ENCODE results near the gene RHBG.

RHBG gene

DNA sequence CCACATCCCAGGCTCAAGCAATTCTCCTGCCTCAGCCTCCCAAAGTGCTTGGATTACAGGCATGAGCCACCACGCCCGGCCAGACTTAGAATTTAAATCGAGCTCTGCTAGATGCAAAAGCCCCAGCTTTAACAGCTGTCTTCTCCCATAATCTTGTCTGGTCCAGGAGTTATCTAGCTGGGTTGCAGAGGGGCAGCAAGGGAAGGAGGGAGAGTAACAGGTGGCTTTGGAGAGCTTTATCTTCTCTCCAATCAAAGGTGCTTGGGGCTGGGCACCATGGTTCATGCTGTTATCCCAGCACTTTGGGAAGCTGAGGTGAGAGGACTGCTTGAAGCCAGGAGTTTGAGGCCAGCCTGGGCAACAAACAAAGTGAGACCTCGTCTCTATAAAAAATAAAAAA lies 3.9 kb downstream of the RHBG start:
- H3K4me1 Mint-ChIP-seq = peaks cover 7% of the 10 kb centered on the region
- no peak overlapping the region for H3K4me3 Mint-ChIP-seq
- no peaks in the 10 kb centered on the region for H3K36me3 Mint-ChIP-seq
- H3K9me3 Mint-ChIP-seq = no peaks in the 10 kb centered on the region
- ATAC-seq (no peak), DNase-seq (ENCODE audit: low spot score in 2 of 2) (no peak)
- H3K27ac Mint-ChIP-seq = no peak overlapping the region

DNA sequence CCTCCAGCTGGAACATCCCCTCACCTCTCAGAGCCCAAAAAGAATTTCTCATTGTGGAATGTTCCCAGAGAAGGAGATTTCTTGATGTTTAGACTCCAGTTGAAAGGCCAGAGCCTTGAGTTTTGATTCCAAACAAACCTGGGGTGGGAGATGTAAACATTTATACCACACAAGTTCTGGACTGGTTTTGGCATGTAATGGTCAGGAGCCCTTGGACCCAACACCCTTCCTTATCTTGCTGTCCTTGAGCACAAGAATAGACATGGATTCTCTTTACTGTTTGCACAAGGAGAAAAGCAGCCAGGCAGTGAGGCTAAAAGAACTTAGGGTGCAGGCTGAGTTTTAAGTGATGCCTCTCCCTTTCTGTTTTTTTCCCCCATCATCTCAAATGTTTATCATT lies 4.5 kb downstream of the RHBG start:
- H3K36me3 Mint-ChIP-seq = no peaks in the 10 kb centered on the region

DNA sequence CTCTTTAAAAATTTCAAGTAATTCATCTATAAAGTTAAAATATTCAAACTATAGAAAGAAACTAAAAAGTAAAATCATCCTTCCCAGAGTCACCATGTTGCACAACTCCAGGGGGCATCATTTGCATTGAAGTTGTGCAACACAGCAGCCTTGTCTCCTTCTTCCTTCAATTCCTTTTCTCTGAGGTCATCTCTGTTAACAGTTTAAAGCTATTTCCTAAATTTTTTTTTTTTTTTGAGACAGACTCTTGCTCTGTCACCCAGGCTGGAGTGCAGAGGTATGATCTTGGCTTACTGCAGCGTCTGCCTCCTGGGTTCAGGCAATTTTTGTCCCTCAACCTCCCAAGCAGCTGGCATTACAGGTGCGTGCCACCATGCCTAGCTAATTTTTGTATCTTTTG lies 7.1 kb downstream of the RHBG start:
- Mint-ChIP-seq H3K9me3 (no peaks in the 10 kb centered on the region), H3K4me1 (no peaks in the 10 kb centered on the region), H3K4me3 (no peak overlapping the region), H3K27ac (no peak overlapping the region), H3K36me3 (no peaks in the 10 kb centered on the region)
- DNase-seq (ENCODE audit: low spot score in 2 of 2) = no peak
- ATAC-seq = no peak

More for the DNA sequence above, 4.5 kb downstream of the RHBG start:
- Mint-ChIP-seq H3K4me1 (peaks cover 7% of the 10 kb centered on the region), H3K27ac (no peak overlapping the region), H3K9me3 (no peaks in the 10 kb centered on the region), H3K4me3 (no peak overlapping the region)
- DNase-seq (ENCODE audit: low spot score in 2 of 2) (no peak), ATAC-seq (no peak)

DNA sequence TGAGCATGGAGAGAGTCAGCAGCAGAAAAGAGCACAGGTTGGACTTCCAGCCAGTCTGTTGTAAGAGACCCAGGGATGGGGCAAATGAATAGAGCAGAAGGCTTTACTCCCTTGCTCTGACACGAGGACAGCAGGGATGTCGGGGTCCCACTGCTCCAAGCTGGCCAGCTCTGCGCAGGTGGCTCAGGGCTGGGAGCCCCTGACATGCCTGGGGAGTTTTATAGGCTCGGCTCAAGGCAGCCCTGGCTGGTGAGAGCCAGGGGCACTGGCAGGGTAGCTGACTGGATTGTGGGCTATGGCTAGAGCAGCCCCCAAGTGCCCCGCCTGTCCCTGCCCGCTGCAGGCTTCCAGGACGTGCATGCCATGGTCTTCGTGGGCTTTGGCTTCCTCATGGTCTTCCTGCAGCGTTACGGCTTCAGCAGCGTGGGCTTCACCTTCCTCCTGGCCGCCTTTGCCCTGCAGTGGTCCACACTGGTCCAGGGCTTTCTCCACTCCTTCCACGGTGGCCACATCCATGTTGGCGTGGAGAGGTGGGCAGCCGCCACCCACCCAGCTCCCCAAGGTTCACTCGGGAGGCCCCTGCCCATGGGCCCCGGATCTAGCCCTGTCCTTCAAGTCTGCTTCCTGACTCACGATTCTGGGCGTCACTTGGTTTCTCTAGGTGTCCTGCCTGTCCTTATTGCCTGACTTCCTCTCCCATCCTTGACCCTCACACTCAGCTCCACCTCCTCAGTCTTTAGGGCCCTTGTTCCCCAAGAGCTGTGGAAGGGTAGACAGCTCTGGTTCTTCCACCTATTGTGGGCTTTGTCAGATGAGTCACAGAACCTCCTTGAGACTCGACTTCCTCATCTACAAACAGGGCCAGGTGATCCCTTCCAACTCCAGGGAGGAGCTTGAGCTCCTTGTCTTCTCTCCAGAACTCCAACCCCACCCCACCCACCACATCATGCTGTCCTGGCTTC lies 8.2 kb downstream of the RHBG start:
- Mint-ChIP-seq H3K9me3 (no peaks in the 10 kb centered on the region), H3K36me3 (no peaks in the 10 kb centered on the region), H3K4me1 (no peaks in the 10 kb centered on the region), H3K4me3 (no peak overlapping the region), H3K27ac (no peak overlapping the region)
- peak; percentile 21 for ATAC-seq
- no peak for DNase-seq (ENCODE audit: low spot score in 2 of 2)

DNA sequence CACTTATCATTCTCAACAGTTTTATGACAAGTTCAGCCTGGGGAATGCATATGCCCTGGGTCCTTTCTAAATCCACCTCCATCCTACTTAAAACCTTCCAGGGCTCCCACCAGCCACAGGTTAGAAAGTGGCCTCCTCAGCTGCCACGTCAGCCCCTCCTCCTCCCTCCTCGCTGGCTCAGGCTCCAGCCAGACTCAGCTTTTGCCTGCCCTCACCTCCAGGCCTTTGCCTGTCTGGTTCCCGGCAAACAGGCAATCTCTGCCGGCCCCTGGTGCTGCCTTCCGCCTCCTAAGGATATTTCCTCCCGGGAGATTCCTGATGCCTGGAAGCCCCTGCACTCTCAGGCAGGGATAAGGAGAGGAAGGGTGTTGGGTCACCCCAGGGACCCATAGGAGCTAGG lies 9.5 kb downstream of the RHBG start:
- DNase-seq (ENCODE audit: low spot score in 2 of 2) (no peak), ATAC-seq (no peak)
- no peaks in the 10 kb centered on the region for H3K9me3 Mint-ChIP-seq

DNA sequence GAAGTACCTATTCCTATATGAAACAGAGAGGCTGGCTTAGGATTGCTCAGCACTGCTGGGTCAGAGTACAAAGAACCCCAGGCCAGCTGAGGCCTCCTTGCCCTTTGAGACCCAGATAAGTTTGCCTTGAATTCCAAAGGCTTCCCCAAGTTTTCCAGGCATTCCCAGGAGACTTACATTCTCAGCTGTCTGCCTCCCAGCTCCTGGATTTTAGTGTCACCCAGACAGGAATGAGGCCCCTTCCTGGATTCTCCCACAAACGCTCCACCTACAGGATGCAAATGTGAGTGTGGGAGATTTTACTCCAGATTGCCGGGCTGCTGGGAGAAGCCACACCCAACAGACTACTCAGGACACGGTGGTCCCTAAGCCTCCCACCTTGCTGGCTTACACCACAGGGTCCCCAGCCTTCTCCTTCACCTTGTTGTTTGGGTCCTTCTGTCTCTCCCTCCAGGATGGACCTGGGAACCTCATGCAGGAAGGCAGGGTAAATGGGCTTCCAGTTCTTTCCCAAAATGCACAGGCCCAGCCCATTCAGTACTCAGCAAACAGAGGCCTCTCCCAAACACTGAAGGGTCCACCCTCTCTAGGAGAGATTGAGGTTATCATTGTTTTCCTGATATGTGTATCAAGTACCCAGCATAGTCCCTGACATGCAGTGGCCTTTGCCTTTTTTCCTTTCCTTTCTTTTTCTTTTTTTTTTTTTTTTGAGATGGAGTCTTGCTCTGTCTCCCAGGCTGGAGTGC lies 10.6 kb downstream of the RHBG start:
- no peaks in the 10 kb centered on the region for H3K4me1 Mint-ChIP-seq

More for the DNA sequence above, 9.5 kb downstream of the RHBG start:
- Mint-ChIP-seq H3K4me1 (no peaks in the 10 kb centered on the region), H3K36me3 (no peaks in the 10 kb centered on the region), H3K27ac (no peak overlapping the region), H3K4me3 (no peak overlapping the region)

DNA sequence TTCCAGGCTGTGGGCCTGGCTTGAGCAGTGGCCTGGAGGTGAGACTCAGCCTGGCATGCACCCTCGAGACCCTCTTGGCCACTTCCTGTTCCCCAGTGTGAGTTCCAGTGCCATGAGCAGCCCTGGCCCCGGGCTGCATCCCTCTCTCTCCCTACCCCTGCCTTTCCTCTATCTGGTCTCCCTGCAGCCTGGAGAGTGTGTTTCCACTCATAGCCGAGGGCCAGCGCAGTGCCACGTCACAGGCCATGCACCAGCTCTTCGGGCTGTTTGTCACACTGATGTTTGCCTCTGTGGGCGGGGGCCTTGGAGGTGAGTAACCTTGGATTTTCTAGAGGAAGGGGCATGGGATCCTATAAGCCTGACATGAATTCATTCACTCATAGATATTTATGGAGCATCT lies 13.6 kb downstream of the RHBG start:
- ATAC-seq (no peak), DNase-seq (ENCODE audit: low spot score in 2 of 2) (no peak)

More for the DNA sequence above, 10.6 kb downstream of the RHBG start:
- Mint-ChIP-seq H3K27ac (no peak overlapping the region), H3K36me3 (no peaks in the 10 kb centered on the region), H3K9me3 (no peaks in the 10 kb centered on the region), H3K4me3 (no peak overlapping the region)
- DNase-seq (ENCODE audit: low spot score in 2 of 2) (no peak), ATAC-seq (no peak)

DNA sequence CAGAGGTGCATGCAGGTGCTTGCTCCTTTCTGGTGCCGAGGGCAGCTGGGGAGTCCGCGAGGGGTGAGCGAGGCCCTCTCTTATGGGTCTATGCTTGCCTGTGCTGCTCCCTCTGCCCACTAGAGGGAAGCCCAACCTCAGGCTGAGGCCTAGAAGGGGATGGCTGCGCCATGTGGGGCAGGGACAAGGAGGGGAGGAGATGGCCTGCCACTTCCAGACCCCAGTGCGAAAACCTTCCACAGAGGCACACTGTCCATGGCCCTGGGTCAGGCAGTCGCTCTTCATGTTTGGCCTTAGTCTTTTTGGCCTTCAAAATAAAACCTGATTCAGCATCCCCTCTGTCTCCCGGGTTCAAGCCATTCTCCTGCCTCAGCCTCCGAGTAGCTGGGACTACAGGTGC lies 14.0 kb downstream of the RHBG start:
- Mint-ChIP-seq H3K9me3 (no peaks in the 10 kb centered on the region), H3K4me3 (no peak overlapping the region), H3K4me1 (peaks cover 9% of the 10 kb centered on the region), H3K36me3 (no peaks in the 10 kb centered on the region), H3K27ac (no peak overlapping the region)
- ATAC-seq = peak; percentile 86
- peak; percentile 43 to 74 for DNase-seq (ENCODE audit: low spot score in 2 of 2)

More for the DNA sequence above, 13.6 kb downstream of the RHBG start:
- Mint-ChIP-seq H3K9me3 (no peaks in the 10 kb centered on the region), H3K4me1 (peaks cover 9% of the 10 kb centered on the region), H3K4me3 (no peak overlapping the region), H3K36me3 (no peaks in the 10 kb centered on the region), H3K27ac (no peak overlapping the region)

DNA sequence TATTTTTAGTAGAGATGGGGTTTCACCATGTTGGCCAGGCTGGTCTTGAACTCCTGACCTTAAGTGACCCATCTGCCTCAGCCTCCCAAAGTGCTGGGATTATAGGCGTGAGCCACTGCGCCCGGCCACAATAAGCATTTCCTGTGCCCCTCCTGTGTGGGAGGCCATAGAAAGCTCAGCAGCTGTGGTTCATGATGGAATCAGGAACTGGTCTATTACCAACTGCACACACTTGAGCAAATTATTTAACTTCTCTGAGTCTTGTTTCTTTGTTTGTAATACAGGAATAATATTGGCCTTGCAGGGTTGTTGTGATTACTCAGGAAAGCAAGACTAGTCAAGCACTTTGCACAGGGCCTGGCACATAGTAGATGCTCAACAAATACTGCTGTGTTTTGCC lies 15.0 kb downstream of the RHBG start:
- H3K4me1 Mint-ChIP-seq = peaks cover 9% of the 10 kb centered on the region
- no peaks in the 10 kb centered on the region for H3K36me3 Mint-ChIP-seq
- no peak overlapping the region for H3K4me3 Mint-ChIP-seq
- no peak for DNase-seq (ENCODE audit: low spot score in 2 of 2)
- no peak for ATAC-seq
- H3K9me3 Mint-ChIP-seq = no peaks in the 10 kb centered on the region
- no peak overlapping the region for H3K27ac Mint-ChIP-seq

DNA sequence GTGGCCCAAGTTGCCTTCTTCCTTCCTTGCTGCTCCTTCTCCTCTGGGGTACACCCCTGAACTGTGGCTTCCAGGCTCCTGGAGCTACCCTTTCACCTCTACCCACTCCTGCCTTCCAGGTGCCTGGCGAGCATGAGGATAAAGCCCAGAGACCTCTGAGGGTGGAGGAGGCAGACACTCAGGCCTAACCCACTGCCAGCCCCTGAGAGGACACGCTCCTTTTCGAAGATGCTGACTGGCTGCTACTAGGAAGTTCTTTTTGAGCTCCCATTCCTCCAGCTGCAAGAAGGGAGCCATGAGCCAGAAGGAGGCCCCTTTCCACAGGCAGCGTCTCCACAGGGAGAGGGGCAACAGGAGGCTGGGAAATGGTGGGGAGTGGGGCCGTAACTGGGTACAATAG lies 15.6 kb downstream of the RHBG start:
- H3K4me1 Mint-ChIP-seq = peaks cover 9% of the 10 kb centered on the region
- H3K4me3 Mint-ChIP-seq = no peak overlapping the region
- no peak for ATAC-seq
- no peaks in the 10 kb centered on the region for H3K36me3 Mint-ChIP-seq
- no peaks in the 10 kb centered on the region for H3K9me3 Mint-ChIP-seq
- H3K27ac Mint-ChIP-seq = no peak overlapping the region
- no peak for DNase-seq (ENCODE audit: low spot score in 2 of 2)

DNA sequence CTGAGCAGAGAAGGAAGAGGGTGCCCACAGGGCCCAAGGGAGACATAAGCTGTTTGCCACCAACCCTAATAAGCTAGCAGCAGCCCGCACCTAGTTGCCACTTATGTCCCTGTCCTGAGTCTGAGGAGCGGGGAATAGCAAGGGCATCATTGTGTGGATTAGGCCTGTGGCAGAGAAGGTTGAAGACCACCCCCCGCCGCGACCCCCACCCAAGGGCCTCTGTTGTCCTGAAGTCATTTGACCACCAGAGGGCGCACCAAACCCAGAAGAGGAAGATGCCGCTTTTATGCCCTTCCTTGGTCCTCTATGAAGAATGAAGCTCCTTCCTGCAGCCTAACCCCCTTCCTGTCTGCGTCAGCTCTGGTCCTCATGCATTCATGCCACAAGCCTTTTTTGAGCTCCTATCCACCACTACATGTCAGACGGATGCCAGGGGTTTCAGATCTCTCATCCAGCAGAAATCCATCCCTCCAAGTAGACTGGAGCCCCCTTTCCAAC lies 16.6 kb downstream of the RHBG start:
- Mint-ChIP-seq H3K27ac (no peak overlapping the region), H3K36me3 (no peaks in the 10 kb centered on the region), H3K4me1 (peaks cover 9% of the 10 kb centered on the region), H3K9me3 (no peaks in the 10 kb centered on the region), H3K4me3 (no peak overlapping the region)
- peak; percentile 83 for ATAC-seq
- peak; percentile 60 to 87 for DNase-seq (ENCODE audit: low spot score in 2 of 2)

DNA sequence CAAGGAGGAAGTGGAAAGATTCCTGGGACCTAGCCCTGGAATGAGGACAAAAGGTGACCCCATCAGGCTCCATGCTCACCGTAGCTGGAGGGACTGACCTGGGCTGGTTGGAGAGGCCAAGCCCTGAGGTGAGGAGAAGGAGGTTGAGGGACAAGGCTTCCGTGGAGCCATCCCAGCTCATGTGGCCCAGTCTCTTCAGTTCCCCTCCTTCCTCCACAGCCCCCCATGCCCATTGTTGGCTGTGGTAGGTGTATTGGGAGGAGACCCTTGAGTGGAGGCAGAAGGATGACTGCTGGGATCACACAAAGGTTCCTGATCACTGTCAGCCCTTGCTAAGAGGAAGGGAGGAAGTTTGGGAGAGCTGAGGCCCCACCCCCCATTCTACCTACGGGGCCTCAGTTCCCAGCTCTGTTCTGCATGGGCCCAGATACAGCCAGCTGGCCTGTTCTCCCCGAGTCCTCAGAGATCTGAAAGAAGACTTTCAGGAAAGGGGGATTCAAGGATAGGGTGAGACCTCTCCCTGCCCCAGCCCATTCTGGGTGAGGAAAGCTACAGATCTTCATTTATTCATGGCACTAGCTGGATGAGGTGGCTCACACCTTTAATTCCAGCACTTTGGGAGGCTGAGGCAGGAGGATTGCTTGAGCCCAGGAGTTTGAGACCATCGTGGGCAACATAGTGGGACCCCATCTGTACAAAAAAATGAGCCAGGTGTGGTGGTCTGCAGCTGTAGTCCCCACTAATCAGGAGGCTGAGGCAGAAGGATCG lies 17.3 kb downstream of the RHBG start:
- H3K4me1 Mint-ChIP-seq = peaks cover 9% of the 10 kb centered on the region
- no peak overlapping the region for H3K27ac Mint-ChIP-seq
- no peaks in the 10 kb centered on the region for H3K9me3 Mint-ChIP-seq
- no peak for DNase-seq (ENCODE audit: low spot score in 2 of 2)
- ATAC-seq = no peak
- no peak overlapping the region for H3K4me3 Mint-ChIP-seq
- H3K36me3 Mint-ChIP-seq = no peaks in the 10 kb centered on the region

DNA sequence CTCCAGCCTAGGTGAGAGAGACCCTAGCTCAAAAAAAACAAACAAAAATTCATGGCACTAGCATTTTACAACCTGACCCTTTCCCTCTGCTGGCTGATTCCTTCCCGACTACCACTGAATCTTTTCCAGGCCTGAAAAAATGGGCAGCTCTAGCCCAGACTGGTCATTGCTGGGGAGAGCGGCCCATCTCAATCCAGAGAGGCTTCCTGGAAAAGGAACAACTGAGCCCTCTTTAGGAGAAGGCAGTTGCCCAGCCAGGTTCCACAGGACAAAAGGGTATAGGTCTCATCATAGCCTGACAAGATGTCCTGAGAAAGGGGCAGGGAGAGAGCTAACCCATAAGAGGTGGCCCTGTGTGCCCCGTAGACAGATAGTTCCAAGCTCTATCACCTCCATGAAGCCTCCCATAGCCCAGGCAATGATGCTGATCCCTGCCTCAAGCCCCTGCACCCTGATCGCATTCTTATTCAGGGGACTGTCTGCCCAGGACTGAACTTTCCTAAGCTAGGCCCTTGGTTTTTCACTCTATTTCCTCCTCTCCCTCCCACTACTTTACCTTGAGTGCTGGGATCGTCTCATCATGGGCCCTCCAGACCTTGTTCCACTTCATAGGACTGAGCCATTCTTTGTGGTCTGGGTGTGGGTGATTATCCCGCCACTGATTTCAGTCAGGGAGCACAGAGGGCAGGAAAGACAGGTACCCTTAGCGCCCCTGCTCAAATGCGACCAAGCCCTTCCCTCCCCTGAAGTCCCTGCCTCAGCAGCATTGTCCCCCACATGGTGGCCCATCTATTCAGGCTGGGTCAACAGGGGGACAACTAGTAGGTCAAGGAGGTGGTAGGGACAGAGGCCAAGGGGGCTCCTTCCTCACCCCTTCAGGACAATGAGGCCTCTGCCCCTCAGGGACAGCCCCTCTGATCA lies 18.2 kb downstream of the RHBG start:
- H3K27ac Mint-ChIP-seq = no peak overlapping the region
- peaks cover 9% of the 10 kb centered on the region for H3K4me1 Mint-ChIP-seq
- DNase-seq (ENCODE audit: low spot score in 2 of 2) (no peak), ATAC-seq (no peak)
- no peaks in the 10 kb centered on the region for H3K36me3 Mint-ChIP-seq
- no peaks in the 10 kb centered on the region for H3K9me3 Mint-ChIP-seq
- no peak overlapping the region for H3K4me3 Mint-ChIP-seq

DNA sequence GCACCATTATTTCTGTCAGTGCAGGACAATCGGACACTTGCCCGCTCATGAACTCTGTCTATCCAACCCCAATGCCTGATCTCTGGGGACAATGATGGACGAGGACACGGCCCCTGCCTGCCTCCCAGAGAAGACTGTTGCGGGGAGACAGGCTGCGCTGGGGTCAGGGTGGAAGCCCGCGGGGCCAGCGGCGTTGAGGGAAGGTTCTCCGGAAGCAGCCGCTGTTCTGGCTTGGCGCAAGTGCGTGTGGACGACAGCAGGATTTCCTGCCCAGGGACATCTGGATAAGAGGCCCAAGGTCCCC lies 18.8 kb downstream of the RHBG start:
- H3K4me3 Mint-ChIP-seq = no peak overlapping the region

More for the DNA sequence above, 18.8 kb downstream of the RHBG start:
- no peak overlapping the region for H3K27ac Mint-ChIP-seq
- ATAC-seq (no peak), DNase-seq (ENCODE audit: low spot score in 2 of 2) (no peak)
- no peaks in the 10 kb centered on the region for H3K9me3 Mint-ChIP-seq
- peaks cover 9% of the 10 kb centered on the region for H3K4me1 Mint-ChIP-seq
- H3K36me3 Mint-ChIP-seq = no peaks in the 10 kb centered on the region
